Hepatocyte (in vitro differentiated cells): ENCODE results near the gene PHKG1. TPM values are rescaled to one million over a fixed set of nuclear protein-coding genes. Genes with fewer than 3 reads are reported as not detected.
"Not testable (repeated sequence)": the region's sequence is repeated elsewhere in the genome, so short reads cannot be mapped to it uniquely, and the experiment has no call there.

Experiments used
- DNase-seq: peaks from one replicate; pipeline ENCODE4 v3.0.0-alpha.2; 2016; ENCODE audit warnings: low spot score
- H2AFZ ChIP-seq: fragments of 200-600 bp; sonication (generic); 2 replicates; pipeline ENCODE4 v1.6.0; 2016; ENCODE audit warnings: antibody characterized with exemption, mild to moderate bottlenecking
- H3K27ac ChIP-seq: fragments of 200-600 bp; sonication (generic); 2 replicates; pipeline ENCODE4 v1.5.1; 2016; ENCODE audit warnings: mild to moderate bottlenecking
- H3K27me3 ChIP-seq: fragments of 200-600 bp; sonication (generic); 2 replicates; pipeline ENCODE4 v1.6.1; 2016
- H3K36me3 ChIP-seq: fragments of 200-600 bp; sonication (generic); replicated peaks from 2 replicates; pipeline ENCODE4 v1.5.1; 2016; ENCODE audit warnings: low read depth; ENCODE audit not compliant: insufficient read depth
- H3K4me1 ChIP-seq: fragments of 200-600 bp; sonication (generic); 2 replicates; pipeline ENCODE4 v1.5.1; 2016; ENCODE audit warnings: mild to moderate bottlenecking, moderate library complexity; ENCODE audit not compliant: insufficient read depth
- H3K4me2 ChIP-seq: fragments of 200-600 bp; sonication (generic); 2 replicates; pipeline ENCODE4 v1.6.0; 2016
- H3K4me3 ChIP-seq: fragments of 200-600 bp; sonication (generic); 2 replicates; pipeline ENCODE4 v1.5.1; 2016; ENCODE audit warnings: mild to moderate bottlenecking
- H3K79me2 ChIP-seq: fragments of 200-600 bp; sonication (generic); 2 replicates; pipeline ENCODE4 v1.6.0; 2017; ENCODE audit warnings: mild to moderate bottlenecking
- H3K9me2 ChIP-seq: fragments of 200-600 bp; sonication (generic); replicated peaks from 2 replicates; pipeline ENCODE4 v1.6.0; 2017; ENCODE audit warnings: mild to moderate bottlenecking; ENCODE audit not compliant: insufficient read depth
- H3K9me3 ChIP-seq: fragments of 200-600 bp; sonication (generic); 2 replicates; pipeline ENCODE4 v1.5.1; 2016; ENCODE audit warnings: low read depth, mild to moderate bottlenecking
- H4K20me1 ChIP-seq: fragments of 200-600 bp; sonication (generic); 2 replicates; pipeline ENCODE4 v1.6.0; 2016; ENCODE audit warnings: mild to moderate bottlenecking; ENCODE audit not compliant: insufficient read depth, poor library complexity, severe bottlenecking
- CTCF ChIP-seq: fragments of 200-600 bp; sonication (generic); IDR thresholded peaks from 2 replicates; pipeline ENCODE4 v1.5.1; 2016; ENCODE audit warnings: antibody characterized with exemption, mild to moderate bottlenecking; ENCODE audit not compliant: poor library complexity
- EZH2 ChIP-seq: fragments of 200-600 bp; sonication (generic); IDR thresholded peaks from 2 replicates; pipeline ENCODE4 v1.6.1; 2016; ENCODE audit warnings: antibody characterized with exemption, mild to moderate bottlenecking, borderline replicate concordance
- EZH2phosphoT487 ChIP-seq: fragments of 200-600 bp; sonication (generic); IDR thresholded peaks from one replicate; pipeline ENCODE4 v1.6.1; 2018; ENCODE audit warnings: antibody characterized with exemption, mild to moderate bottlenecking, low read depth, moderate library complexity; ENCODE audit not compliant: unreplicated experiment, severe bottlenecking
- WGBS: methylation state at CpG from one replicate; pipeline ENCODE4 v1.1.6; 2016; ENCODE audit warnings: low lambda C conversion rate; ENCODE audit errors: missing lambda C conversion rate; 5-methylcytosine and 5-hydroxymethylcytosine counted together
- polyA plus RNA-seq: library from polyadenylated mRNA; unstranded; fragments of >200 nt; fragmentation: Nextera tagmentation; extraction: Ambion mirVana; gene quantifications from 2 replicates; pipeline ENCODE4 v1.2.1, GENCODE V29; 2016
- total RNA-seq: library from RNA; depleted of rRNA; stranded (reverse); fragments of >200 nt; gene quantifications from 2 replicates; pipeline ENCODE4 v1.2.3, GENCODE V29; 2014

The PHKG1 gene
- total and polyA plus RNA-seq, 2 experiments from 2014 or later = 0.13 TPM; not detected in 1

- WGBS = 53% methylated on average over 6 of the region's 6 CpGs
- Histone ChIP-seq H3K27ac (no peak overlapping the region), H3K4me3 (no peak overlapping the region), H3K36me3 (no peaks in the 10 kb centered on the region), H3K4me2 (no peak overlapping the region), H3K27me3 (no peaks in the 10 kb centered on the region), H3K4me1 (no peaks in the 10 kb centered on the region), H3K9me2 (no peaks in the 10 kb centered on the region), H3K79me2 (no peaks in the 10 kb centered on the region), H4K20me1 (no peaks in the 10 kb centered on the region), H3K9me3 (no peaks in the 10 kb centered on the region), H2AFZ (no peak overlapping the region)
- no peak for TF ChIP-seq CTCF
- no peak for TF ChIP-seq EZH2phosphoT487
- no peak for TF ChIP-seq EZH2
- DNase-seq = no peak
Measured at GRCh38 chr7:56124981-56125380, 32.2 kb upstream of the PHKG1 start.

GRCh38 chr7:56121440-56121839 lies 28.7 kb upstream of the PHKG1 start:
- no peaks in the 10 kb centered on the region for H3K36me3 ChIP-seq

GRCh38 chr7:56115852-56116538 lies 23.2 kb upstream of the PHKG1 start, which contains the start of gene NUPR2:
NUPR2 (minus strand) TSS chr7:56116417; CDS start chr7:56116314, 103 bp downstream.
- H3K27me3 ChIP-seq = no peaks in the 10 kb centered on the region
- H3K4me3 ChIP-seq = no peak within 1 kb of the TSS
- no peaks in the 10 kb centered on the region for H3K9me3 ChIP-seq
- TF ChIP-seq EZH2 = no peak
- no peak for TF ChIP-seq CTCF
- no peak for TF ChIP-seq EZH2phosphoT487
- no peak for DNase-seq
- H3K9me2 ChIP-seq = no peaks in the 10 kb centered on the region
- no peaks in the 10 kb centered on the region for H3K36me3 ChIP-seq
- no peaks in the 10 kb centered on the region for H3K79me2 ChIP-seq
- no peak within 1 kb of the TSS for H3K27ac ChIP-seq
- no peaks in the 10 kb centered on the region for H4K20me1 ChIP-seq
- no peaks in the 10 kb centered on the region for H3K4me1 ChIP-seq
- 96% methylated on average over 55 of the region's 65 CpGs for WGBS
- no peak within 1 kb of the TSS for H2AFZ ChIP-seq
- H3K4me2 ChIP-seq = no peak within 1 kb of the TSS

More at GRCh38 chr7:56121440-56121839, 28.7 kb upstream of the PHKG1 start:
- WGBS = 88% methylated on average over 6 of the region's 6 CpGs
- Histone ChIP-seq H3K9me3 (no peaks in the 10 kb centered on the region), H3K4me2 (no peak overlapping the region), H3K4me3 (no peak overlapping the region), H3K4me1 (no peaks in the 10 kb centered on the region), H3K9me2 (no peaks in the 10 kb centered on the region), H3K79me2 (no peaks in the 10 kb centered on the region), H4K20me1 (no peaks in the 10 kb centered on the region), H3K27ac (no peak overlapping the region), H3K27me3 (no peaks in the 10 kb centered on the region), H2AFZ (no peak overlapping the region)
- TF ChIP-seq EZH2 (no peak), EZH2phosphoT487 (no peak), CTCF (no peak)
- no peak for DNase-seq

- not testable (repeated sequence) for H3K9me3 ChIP-seq, H3K4me1 ChIP-seq, H3K4me3 ChIP-seq, H3K36me3 ChIP-seq, H3K4me2 ChIP-seq, H3K9me2 ChIP-seq, DNase-seq, H4K20me1 ChIP-seq, H3K27ac ChIP-seq, H3K27me3 ChIP-seq, H2AFZ ChIP-seq, H3K79me2 ChIP-seq
- 83% methylated on average over 3 of the region's 3 CpGs for WGBS
Measured at GRCh38 chr7:56112244-56112643, 19.5 kb upstream of the PHKG1 start.
